Measurements from ENCODE around the gene FSTL5.

DNA sequence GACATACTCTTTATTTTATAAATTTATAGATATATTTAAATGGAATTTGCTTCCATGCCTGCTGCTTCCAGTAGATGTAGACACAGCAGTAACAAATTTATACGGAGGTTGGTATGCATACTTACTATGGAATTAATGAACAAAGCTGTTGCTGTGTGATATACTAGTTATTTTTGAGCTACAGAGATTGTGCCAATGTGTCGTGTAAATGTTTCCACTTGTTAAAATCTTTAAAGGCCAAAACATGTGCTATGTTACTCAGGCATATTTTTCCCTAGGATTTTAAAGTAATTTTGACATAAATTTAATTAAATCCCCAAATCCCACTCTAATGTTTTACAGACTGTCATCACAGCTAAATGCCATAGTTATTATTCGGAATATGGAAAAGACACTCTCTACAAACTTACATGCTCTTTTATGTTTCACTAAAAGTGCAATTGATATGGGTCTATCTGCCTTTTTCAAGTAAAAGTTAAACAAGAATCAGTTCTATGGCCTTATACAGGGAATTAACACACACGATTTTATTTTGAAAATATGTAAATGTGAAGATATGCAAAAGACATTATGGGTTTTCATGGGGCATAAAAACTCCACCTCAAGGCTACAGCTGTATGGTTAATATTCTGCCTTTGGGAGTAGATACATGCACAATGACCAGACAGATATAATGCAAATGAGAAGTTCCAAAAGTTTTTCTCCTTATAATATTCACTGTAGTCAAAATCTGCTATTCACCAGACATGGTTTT, 256.8 kb downstream of the FSTL5 start:
- TF ChIP-seq TARDBP (IDR thresholded peaks at IDR 0.05), result no peak
- TF ChIP-seq ELF4 (IDR thresholded peaks at IDR 0.05), result no peak
- TF ChIP-seq SP1 (IDR thresholded peaks at IDR 0.05), result no peak
- TF ChIP-seq FOXK2 (IDR thresholded peaks at IDR 0.05), result no peak
- TF ChIP-seq SUZ12 (IDR thresholded peaks at IDR 0.05), result no peak
- no peak for TF ChIP-seq ZNF384 (IDR thresholded peaks at IDR 0.05)
- no peak for TF ChIP-seq BHLHE40 (IDR thresholded peaks at IDR 0.05; ENCODE audit: borderline replicate concordance)
- TF ChIP-seq FOXM1 (IDR thresholded peaks at IDR 0.05; ENCODE audit: borderline replicate concordance), result no peak
- TF ChIP-seq HDGF (IDR thresholded peaks at IDR 0.05; ENCODE audit: borderline replicate concordance), result no peak
- TF ChIP-seq NFRKB (IDR thresholded peaks at IDR 0.05), result no peak
- TF ChIP-seq, protein P1, sequence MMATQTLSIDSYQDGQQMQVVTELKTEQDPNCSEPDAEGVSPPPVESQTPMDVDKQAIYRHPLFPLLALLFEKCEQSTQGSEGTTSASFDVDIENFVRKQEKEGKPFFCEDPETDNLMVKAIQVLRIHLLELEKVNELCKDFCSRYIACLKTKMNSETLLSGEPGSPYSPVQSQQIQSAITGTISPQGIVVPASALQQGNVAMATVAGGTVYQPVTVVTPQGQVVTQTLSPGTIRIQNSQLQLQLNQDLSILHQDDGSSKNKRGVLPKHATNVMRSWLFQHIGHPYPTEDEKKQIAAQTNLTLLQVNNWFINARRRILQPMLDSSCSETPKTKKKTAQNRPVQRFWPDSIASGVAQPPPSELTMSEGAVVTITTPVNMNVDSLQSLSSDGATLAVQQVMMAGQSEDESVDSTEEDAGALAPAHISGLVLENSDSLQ (IDR thresholded peaks at IDR 0.05), result no peak
